Activated naive CD4-positive, alpha-beta T cell treated with anti-CD3 and anti-CD28 coated beads for 36 hours (primary cell): ENCODE data around the gene KYNU. TPM values are rescaled to one million over a fixed set of nuclear protein-coding genes. Genes with fewer than 3 reads are reported as not detected.
"Not testable (repeated sequence)": the region's sequence is repeated elsewhere in the genome, so short reads cannot be mapped to it uniquely, and the experiment has no call there.

Source experiments
- CTCF ChIA-PET: fragments of 350-600 bp; sonication (Branson Sonifier 250); formaldehyde crosslinking; loops from one replicate; lab custom pipeline; 2021; ENCODE audit warnings: antibody characterized with exemption; lab: Charles Lee
- DNase-seq: peaks from one replicate; pipeline ENCODE4 v3.0.0-alpha.2; 2020
- H3K27ac Mint-ChIP-seq: one replicate; pipeline ENCODE4 v1.8.0; 2021; ENCODE audit warnings: mild to moderate bottlenecking, mixed read lengths
- H3K27me3 Mint-ChIP-seq: one replicate; pipeline ENCODE4 v1.8.0; 2021; ENCODE audit warnings: low read depth, mixed read lengths
- H3K36me3 Mint-ChIP-seq: one replicate; pipeline ENCODE4 v1.8.0; 2021; ENCODE audit warnings: low read depth, mixed read lengths
- H3K4me1 Mint-ChIP-seq: one replicate; pipeline ENCODE4 v1.8.0; 2021; ENCODE audit warnings: low read depth, mixed read lengths
- H3K4me3 Mint-ChIP-seq: one replicate; pipeline ENCODE4 v1.8.0; 2021; ENCODE audit warnings: mild to moderate bottlenecking, moderate library complexity, mixed read lengths
- H3K9me3 Mint-ChIP-seq: one replicate; pipeline ENCODE4 v1.8.0; 2021; ENCODE audit warnings: mixed read lengths
- intact Hi-C: fragments of 100-400 bp; cut with micrococcal nuclease; formaldehyde crosslinking; loops from one replicate; pipeline ENCODE4 v1.15.1; 2023
- total RNA-seq, 2 experiments: library from RNA; stranded (reverse); gene quantifications; one replicate each; pipeline ENCODE4 v1.2.3, GENCODE V29; 2021

KYNU gene
- total RNA-seq, 2 experiments from 2014 or later = not detected

DNA sequence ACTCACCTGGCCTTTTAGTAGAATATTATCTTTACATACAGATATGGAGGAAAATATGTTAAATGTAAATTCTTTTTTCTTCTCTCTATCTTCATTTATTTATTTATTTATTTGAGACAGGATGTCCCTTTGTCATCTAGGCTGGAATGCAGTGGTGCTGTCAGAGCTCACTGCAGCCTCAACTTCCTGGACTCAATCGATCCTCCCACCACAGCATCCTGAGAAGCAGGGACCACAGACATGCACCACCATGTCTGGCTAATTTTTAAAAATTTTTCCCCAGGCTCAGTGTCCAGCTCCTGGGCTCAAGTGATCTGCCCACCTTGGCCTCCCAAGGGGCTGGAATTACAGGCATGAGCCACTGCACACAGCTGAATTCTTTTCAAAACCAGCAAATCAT, 20.3 kb downstream of the KYNU start:
- Mint-ChIP-seq H3K27ac (no peak overlapping the region), H3K4me3 (no peak overlapping the region), H3K4me1 (no peaks in the 10 kb centered on the region), H3K9me3 (no peaks in the 10 kb centered on the region), H3K27me3 (peaks cover 2% of the 10 kb centered on the region), H3K36me3 (no peaks in the 10 kb centered on the region)
- no peak for DNase-seq
- CTCF ChIA-PET = no interaction called here
- intact Hi-C loops = no loop called here

DNA sequence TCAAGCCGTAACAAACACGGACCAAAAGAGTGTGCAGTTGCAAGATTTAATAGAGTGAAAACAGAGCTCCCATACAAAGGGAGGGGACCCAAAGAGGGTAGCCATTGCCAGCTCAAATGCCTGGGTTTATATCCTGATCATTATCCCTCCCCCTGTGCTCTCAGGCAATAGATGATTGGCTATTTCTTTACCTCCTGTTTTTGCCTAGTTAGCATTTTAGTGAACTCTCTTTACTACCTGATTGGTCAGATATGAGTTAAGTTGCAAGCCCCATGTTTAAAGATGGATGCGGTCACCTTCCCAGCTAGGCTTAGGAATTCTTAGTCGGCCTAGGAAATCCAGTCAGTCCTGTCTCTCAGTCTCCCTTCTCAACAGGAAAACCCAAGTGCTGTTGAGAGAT, 22.9 kb downstream of the KYNU start:
- CTCF ChIA-PET, H3K27me3 Mint-ChIP-seq, H3K4me3 Mint-ChIP-seq, intact Hi-C loops, H3K9me3 Mint-ChIP-seq, DNase-seq, H3K4me1 Mint-ChIP-seq, H3K27ac Mint-ChIP-seq, H3K36me3 Mint-ChIP-seq: not testable (repeated sequence)

DNA sequence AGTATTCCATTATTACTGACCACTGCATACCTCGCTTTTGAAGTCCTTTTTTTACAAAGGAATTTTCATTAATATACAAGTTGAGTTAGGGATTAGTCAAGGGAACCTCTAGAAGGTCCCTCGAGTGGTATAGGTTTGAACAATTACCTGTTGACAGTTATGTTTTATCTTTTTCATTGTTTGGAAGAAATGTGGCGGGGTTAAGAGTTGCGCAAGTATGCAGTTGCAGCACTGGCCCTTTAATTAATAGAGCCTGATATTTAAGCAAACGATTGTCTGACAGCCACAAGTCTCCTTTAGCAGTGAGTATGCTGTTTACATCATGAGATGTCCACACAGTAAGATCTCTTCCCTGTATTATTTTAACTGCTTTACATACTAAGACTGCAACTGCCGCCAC, 24.3 kb downstream of the KYNU start:
- CTCF ChIA-PET = no interaction called here
- Mint-ChIP-seq H3K36me3 (no peaks in the 10 kb centered on the region), H3K27me3 (no peaks in the 10 kb centered on the region), H3K4me1 (no peaks in the 10 kb centered on the region), H3K27ac (no peak overlapping the region), H3K4me3 (no peak overlapping the region), H3K9me3 (no peaks in the 10 kb centered on the region)
- intact Hi-C loops = no loop called here
- no peak for DNase-seq

DNA sequence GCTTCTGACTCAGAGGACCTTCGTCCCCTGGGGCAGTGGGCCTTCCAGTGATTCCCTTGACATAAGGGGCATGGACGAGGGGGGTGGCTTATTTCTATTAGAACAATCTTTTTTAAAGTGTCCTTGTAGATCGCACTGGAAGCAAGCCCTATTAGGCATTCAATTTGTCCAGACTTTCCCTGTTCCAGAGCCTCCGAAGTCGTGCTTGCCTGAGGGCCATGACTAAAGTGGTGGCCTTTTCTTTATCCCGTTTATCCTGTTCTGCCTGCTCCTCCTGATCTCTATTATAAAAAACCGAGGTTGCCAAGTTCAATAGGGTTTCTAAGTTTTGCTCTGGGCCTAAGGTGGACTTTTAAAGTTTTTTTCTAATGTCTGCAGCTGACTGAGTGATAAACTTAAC, 26.3 kb downstream of the KYNU start:
- H3K4me3 Mint-ChIP-seq, intact Hi-C loops, CTCF ChIA-PET, H3K9me3 Mint-ChIP-seq, DNase-seq, H3K27me3 Mint-ChIP-seq, H3K4me1 Mint-ChIP-seq, H3K36me3 Mint-ChIP-seq, H3K27ac Mint-ChIP-seq: not testable (repeated sequence)

DNA sequence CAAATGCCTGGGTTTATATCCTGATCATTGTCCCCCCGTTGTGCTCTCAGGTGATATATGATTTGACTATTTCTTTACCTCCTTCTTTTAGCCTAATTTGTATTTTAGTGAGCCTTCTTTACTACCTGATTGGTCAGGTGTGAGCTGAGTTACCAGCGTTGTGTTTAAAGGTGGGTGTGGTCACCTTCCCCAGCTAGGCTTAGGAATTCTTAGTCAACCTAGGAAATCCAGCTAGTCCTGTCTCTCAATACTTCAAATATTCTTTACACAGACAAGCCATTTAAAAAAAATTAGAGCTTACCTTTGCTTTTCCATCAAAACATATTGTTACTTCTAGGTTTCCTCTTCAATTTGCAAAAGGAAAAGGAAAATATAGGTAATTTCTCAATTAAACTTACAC, 30.2 kb downstream of the KYNU start:
- CTCF ChIA-PET = interaction anchor here (0.6 to 0.8 kb wide), 2 partner anchors 80 to 658 kb away, joined by 3 to 4 read pairs; no protein-coding TSS in a partner anchor
- H3K9me3 Mint-ChIP-seq = no peaks in the 10 kb centered on the region

DNA sequence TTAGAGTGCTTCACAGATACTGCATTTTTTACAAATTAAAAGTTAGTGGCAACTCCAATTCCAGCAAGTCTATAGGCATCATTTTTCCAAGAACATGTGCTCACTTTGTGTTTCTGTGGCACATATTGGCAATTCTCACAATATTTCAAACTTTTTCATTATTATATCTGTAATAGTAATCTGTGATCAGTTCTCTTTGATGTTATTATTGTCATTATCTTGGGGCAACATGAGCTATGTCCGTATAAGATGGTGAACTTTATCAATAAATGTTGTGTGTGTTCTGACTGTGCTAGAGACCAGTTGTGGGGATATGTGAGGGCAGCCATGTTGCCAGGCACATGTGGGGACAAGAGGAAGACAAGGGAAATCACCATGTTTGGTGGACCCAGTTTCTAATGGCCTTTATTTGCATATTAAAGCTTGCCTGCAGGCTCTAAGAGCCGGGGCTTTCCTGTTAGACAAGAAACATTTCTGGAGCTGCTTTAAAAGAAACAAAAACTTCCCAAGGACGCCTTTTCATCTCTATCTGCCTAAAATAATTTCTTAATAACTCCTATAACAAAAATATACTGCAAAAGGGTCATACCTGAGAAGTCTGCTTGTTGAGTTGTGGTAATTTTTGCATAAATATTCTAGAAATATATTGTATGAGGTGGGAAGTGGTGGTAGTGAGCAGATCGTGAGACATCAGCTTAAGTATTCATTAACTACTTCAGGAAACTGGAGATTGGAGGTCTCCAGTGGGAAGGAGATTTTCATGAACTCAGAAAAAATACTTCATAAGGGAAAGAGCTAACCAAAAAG, 37.2 kb downstream of the KYNU start:
- CTCF ChIA-PET = interaction anchor here (0.6 kb wide), 2 partner anchors 75 to 409 kb away, joined by 3 to 4 read pairs; no protein-coding TSS in a partner anchor
- no peak for DNase-seq
- H3K36me3 Mint-ChIP-seq = no peaks in the 10 kb centered on the region

More for the DNA sequence above, 30.2 kb downstream of the KYNU start:
- Mint-ChIP-seq H3K36me3 (no peaks in the 10 kb centered on the region), H3K4me1 (no peaks in the 10 kb centered on the region), H3K27me3 (no peaks in the 10 kb centered on the region), H3K4me3 (no peak overlapping the region), H3K27ac (no peak overlapping the region)
- DNase-seq = no peak
- intact Hi-C loops = no loop called here

DNA sequence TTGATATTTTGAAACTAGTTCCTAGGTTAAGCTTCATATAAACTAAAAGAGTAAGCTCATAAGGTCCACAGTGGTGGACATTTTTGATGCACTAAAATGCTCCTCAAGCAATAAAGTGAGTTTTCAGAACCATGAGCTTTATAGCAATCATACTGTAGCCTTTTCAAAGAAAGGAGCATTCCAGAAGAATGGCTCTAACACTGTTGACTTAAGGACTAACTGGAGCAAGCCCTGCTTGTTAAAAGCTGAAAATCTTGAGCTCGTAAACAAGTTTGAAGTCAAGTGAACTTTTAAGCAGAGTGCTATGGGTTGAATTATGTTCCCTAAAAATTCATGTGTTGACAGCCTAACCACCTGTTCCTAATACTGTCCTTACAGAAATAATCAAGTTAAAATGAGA, 38.0 kb downstream of the KYNU start:
- no peak for DNase-seq
- Mint-ChIP-seq H3K27me3 (no peaks in the 10 kb centered on the region), H3K9me3 (no peaks in the 10 kb centered on the region), H3K27ac (no peak overlapping the region), H3K36me3 (no peaks in the 10 kb centered on the region), H3K4me1 (no peaks in the 10 kb centered on the region), H3K4me3 (no peak overlapping the region)
- intact Hi-C loops = no loop called here
- CTCF ChIA-PET = no interaction called here

More for the DNA sequence above, 37.2 kb downstream of the KYNU start:
- intact Hi-C loops = no loop called here
- no peaks in the 10 kb centered on the region for H3K27me3 Mint-ChIP-seq
- no peak overlapping the region for H3K27ac Mint-ChIP-seq
- H3K4me1 Mint-ChIP-seq = no peaks in the 10 kb centered on the region
- no peaks in the 10 kb centered on the region for H3K9me3 Mint-ChIP-seq
- H3K4me3 Mint-ChIP-seq = no peak overlapping the region

DNA sequence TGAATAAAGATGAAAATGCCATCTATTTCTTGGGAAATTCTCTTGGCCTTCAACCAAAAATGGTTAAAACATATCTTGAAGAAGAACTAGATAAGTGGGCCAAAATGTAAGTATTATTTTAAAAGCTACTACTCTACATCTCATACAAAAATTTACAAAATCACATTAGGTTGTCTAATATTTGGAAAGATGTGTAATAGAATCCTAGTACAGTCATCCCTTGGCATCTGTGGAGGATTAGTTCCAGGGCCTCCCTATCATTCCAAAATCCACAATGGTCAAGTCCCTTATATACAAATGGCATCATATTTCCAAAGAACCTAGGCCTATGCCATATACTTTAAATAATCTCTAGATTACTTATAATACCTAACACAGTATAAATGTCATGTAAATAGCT, 41.2 kb downstream of the KYNU start:
- CTCF ChIA-PET = no interaction called here
- intact Hi-C loops = no loop called here

DNA sequence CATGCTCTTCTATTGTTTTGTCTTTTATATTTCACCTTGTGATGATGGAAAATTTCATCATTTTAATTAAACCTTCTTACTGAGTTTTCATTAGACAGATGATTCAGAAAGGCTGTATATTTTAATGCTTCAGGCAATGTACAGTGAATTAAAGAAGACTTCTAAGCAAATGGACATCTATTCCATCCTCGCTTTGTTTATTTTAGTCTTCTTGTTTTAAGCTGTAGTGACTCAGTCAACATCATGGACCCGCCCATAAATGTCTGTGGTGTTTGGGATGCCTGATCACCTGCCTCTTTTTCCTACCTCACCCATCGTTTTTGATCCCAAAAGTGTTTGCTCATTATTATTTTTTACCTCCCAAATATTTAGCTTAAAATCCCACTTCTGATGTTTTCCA, 43.1 kb downstream of the KYNU start:
- Mint-ChIP-seq H3K27ac (no peak overlapping the region), H3K4me3 (no peak overlapping the region), H3K27me3 (no peaks in the 10 kb centered on the region), H3K9me3 (no peaks in the 10 kb centered on the region), H3K4me1 (no peaks in the 10 kb centered on the region), H3K36me3 (no peaks in the 10 kb centered on the region)
- DNase-seq = no peak
- intact Hi-C loops = no loop called here
- CTCF ChIA-PET = interaction anchor here (0.6 kb wide), 1 partner anchor 92 kb away, joined by 3 read pairs; no protein-coding TSS in a partner anchor

More for the DNA sequence above, 41.2 kb downstream of the KYNU start:
- Mint-ChIP-seq H3K27me3 (no peaks in the 10 kb centered on the region), H3K36me3 (no peaks in the 10 kb centered on the region), H3K4me1 (no peaks in the 10 kb centered on the region), H3K9me3 (no peaks in the 10 kb centered on the region), H3K4me3 (no peak overlapping the region), H3K27ac (no peak overlapping the region)
- no peak for DNase-seq

DNA sequence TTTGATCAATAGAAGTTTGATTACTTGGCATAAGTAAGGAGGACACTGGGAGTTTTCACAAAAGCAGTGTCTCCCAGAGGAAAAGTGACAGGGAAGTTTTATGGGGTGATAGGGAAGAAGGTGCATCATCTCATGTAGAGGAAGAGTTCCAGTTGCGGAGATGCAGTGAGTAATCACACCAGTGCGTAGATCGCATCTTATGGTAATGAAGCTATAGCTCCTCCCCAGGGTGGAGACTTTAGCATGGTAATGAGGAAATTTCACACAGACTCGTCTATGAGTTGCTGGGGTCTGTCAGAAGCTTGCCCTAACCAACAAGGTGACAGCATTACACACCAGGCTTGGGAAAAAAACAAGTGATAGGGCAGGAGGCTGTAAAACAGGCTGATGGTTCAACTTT, 49.0 kb downstream of the KYNU start:
- no peak for DNase-seq
- Mint-ChIP-seq H3K27me3 (peaks cover 2% of the 10 kb centered on the region), H3K36me3 (no peaks in the 10 kb centered on the region), H3K4me1 (no peaks in the 10 kb centered on the region), H3K27ac (no peak overlapping the region), H3K9me3 (no peaks in the 10 kb centered on the region), H3K4me3 (no peak overlapping the region)
- CTCF ChIA-PET = no interaction called here
- intact Hi-C loops = no loop called here

DNA sequence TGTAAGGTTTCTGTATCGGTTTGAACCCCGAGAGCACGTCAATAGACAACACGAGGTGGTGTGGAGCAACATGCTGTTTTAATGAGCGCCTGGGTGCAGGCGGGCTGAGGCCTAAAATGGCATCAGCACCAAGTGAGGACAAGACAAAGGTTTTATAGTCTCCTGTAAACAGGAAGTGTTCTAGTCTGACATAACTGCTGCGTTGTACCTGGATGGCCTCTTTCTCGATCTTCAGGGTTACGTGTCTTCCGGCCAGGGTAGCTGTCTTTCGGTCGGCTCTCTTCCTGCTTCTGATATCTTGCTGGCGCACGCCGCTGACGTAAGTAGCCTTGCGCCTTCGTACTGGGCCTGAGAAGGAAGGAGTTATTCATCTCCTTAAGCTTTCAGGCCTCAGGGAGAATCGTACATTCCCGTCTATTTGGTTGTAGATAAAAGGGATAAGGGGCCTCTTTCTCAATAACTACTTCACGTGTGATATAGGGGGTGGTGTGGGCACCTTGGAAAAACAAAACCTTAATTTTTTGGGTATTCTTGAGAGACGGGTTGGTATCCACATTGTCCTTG, 53.5 kb downstream of the KYNU start:
- Mint-ChIP-seq H3K27ac (no peak overlapping the region), H3K4me3 (no peak overlapping the region), H3K4me1 (no peaks in the 10 kb centered on the region), H3K27me3 (peaks cover under 1% of the 10 kb centered on the region), H3K36me3 (no peaks in the 10 kb centered on the region), H3K9me3 (no peaks in the 10 kb centered on the region)
- DNase-seq = no peak
- CTCF ChIA-PET = no interaction called here
- intact Hi-C loops = no loop called here

DNA sequence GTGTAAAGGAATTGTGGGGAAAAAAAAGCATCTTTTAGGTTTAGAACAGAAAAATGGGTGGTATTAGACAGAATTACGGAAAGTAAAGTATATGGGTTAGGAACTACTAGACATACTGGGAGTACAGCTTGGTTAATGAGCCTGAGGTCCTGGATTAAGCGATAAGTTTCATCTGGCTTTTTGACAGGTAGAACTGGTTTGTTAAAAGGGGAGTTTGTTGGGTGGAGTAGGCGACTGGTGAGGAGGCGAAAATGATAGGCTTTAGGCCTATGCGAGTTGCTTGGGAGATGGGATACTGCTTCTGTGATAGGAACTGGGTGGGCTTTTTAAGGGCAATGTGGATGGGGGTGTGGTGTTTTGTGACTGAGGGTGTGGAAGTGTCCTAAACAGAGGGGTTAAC, 56.5 kb downstream of the KYNU start:
- CTCF ChIA-PET = no interaction called here
- no peak overlapping the region for H3K27ac Mint-ChIP-seq
- H3K27me3 Mint-ChIP-seq = no peaks in the 10 kb centered on the region
- no peaks in the 10 kb centered on the region for H3K4me1 Mint-ChIP-seq
- intact Hi-C loops = no loop called here
- no peak for DNase-seq
- no peaks in the 10 kb centered on the region for H3K36me3 Mint-ChIP-seq
- no peaks in the 10 kb centered on the region for H3K9me3 Mint-ChIP-seq
- no peak overlapping the region for H3K4me3 Mint-ChIP-seq

DNA sequence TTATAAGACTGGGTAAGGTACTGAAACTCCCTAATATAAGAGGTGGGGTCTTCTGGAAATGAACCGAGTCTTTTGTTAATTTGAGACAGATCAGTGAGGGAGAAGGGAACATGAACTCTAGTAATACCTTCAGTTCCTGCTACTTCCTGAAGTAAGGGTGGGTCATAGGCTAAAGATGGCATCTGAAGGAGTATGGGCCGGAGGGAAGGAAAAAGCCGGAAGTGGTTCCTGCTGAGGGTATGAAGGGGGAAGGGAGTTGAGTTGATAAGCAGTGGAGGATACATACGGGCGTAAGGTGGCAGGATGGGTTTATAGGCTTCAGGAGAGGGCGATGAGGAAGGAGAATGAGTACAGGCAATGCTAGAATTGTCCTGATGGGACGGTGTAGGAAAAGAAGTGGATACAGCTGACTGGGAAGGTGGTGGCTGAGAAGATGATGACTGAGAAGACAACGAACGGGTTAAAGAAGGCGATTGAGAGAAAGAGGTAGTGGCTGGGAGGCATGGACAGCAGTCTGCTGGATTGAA, 58.2 kb downstream of the KYNU start:
- no peak for DNase-seq
- Mint-ChIP-seq H3K9me3 (no peaks in the 10 kb centered on the region), H3K36me3 (no peaks in the 10 kb centered on the region), H3K4me3 (no peak overlapping the region), H3K27me3 (no peaks in the 10 kb centered on the region), H3K27ac (no peak overlapping the region), H3K4me1 (no peaks in the 10 kb centered on the region)
- intact Hi-C loops = no loop called here
- CTCF ChIA-PET = no interaction called here
